GM10266 (cell line): ENCODE data around the gene ACSS3.

Experiments
- DNase-seq: peaks from one replicate; pipeline ENCODE4 v3.0.0; 2012; ENCODE audit errors: extremely low spot score
- CTCF ChIP-seq: IDR thresholded peaks from 2 replicates; pipeline ENCODE4 v1.5.1; 2012; ENCODE audit warnings: mild to moderate bottlenecking, low read depth; ENCODE audit not compliant: control insufficient read depth, insufficient read depth; ENCODE audit errors: missing control alignments

ACSS3 gene

DNA sequence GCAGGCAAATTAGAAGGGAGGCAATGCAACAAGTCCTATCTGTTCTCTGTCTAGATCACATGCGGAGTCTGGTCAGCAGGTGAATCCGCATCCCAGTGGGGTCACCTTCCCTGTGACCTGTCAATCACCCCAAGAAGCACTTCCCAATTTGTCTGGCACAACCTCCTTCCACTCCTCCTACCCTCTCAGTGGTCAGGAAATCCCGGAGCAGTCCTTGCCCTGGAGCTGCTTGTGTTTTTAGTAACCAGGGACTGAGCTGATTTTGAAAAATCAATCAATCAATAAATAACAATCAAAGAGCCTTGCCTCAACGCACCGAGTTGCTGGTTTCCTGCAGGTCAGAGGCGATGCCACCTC lies 572 bp upstream of the ACSS3 start:
- DNase-seq, result no peak
- TF ChIP-seq CTCF, result no peak

GRCh38 chr12:81078469-81079196 lies 754 bp downstream of the ACSS3 start:
- no peak for DNase-seq
- no peak for TF ChIP-seq CTCF

- DNase-seq, result no peak
- TF ChIP-seq CTCF, result no peak
These were observed 1.6 kb downstream of the ACSS3 start for GRCh38 chr12:81079280-81080076.

DNA sequence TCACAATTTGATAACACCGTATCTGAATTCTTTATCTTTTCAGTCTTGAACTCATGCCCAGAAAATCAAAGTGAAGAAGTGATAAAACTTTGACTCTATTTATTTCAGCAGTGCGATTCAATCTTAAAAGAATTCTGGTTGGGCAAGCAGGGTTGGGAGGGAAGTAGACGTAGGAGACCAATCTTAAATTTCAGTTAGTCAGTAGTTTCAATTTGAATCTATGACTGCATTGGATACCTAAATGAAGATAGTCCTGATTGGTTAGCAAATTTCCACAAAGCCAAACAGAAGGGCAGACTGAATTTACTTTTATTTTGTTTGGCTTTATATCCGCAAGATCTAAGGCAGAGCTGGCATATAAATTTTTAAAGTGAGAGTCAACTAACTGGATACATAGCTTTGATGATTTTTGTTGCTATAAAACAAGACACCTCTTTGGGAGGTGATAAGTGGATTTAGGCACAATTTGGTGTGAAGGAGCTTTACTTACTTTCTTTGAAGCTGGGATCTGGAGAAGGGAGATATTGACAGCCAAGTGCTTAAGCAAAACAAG lies 2.6 kb downstream of the ACSS3 start:
- TF ChIP-seq CTCF, result no peak

GRCh38 chr12:81081726-81082125 lies 3.8 kb downstream of the ACSS3 start:
- no peak for DNase-seq
- TF ChIP-seq CTCF, result no peak

More for the DNA sequence above, 2.6 kb downstream of the ACSS3 start:
- no peak for DNase-seq

DNA sequence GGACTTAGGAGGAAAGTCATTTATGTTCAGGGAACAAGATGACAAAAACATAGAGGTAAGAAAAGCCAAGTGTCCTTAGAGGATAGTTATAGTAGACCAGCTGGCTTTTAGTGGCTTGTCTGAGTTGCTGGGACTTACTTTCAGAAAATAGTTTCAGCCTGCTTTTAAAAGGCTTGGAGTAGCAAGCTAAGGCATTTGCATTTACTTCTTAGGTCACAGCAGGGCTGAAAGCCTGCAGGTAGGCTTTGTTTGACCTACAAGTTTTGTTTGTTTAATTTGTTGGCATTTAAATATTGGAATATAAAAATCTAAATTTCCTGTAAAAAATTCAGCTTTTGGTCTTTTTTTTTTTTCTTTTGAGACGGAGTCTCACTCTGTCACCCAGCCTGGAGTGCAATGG lies 5.1 kb downstream of the ACSS3 start:
- no peak for TF ChIP-seq CTCF
- DNase-seq, result no peak
